Measurements from ENCODE around the gene SPC25. TPM values are rescaled to one million over a fixed set of nuclear protein-coding genes. Genes with fewer than 3 reads are reported as not detected.

SPC25 gene
- total RNA-seq: 13.1 TPM

GRCh38 chr2:168890006-168890782 is at the start of gene SPC25:
Gene SPC25, minus strand, starts transcription at chr2:168890430. Its CDS starts 911 bp downstream, at chr2:168889519.

GRCh38 chr2:168901003-168901402 is 10.8 kb upstream of the SPC25 start, which contains the start of gene G6PC2:
Gene G6PC2, plus strand, starts transcription at chr2:168901291. Its CDS starts 41 bp downstream, at chr2:168901332.

Other genes with a start within 250 kb of the SPC25 start
- 8.8 TPM for gene NOSTRIN, start 87.8 kb downstream of the SPC25 start, total RNA-seq
- gene G6PC2, start 10.9 kb upstream of the SPC25 start, total RNA-seq: 4.2 TPM
- gene ABCB11, start 140.9 kb upstream of the SPC25 start, total RNA-seq: 0.38 TPM
- gene DHRS9, start 179.1 kb upstream of the SPC25 start, total RNA-seq: 2.3 TPM

All from camera-type eye (tissue), 1 donor.